Stimulated activated effector memory CD8-positive, alpha-beta T cell treated with anti-CD3 and anti-CD28 coated beads, Interleukin-12 subunit alpha, Interleukin-12 subunit beta, amount 100 ng/mL, for 72 hours (primary cell): Measurements from ENCODE around the gene EFL1.
"Not testable (repeated sequence)": the region's sequence is repeated elsewhere in the genome, so short reads cannot be mapped to it uniquely, and the experiment has no call there.

Experiments
- ATAC-seq: fragments of 150-1000 bp; cut with Tn5 transposase; 2 replicates; pipeline ENCODE4 v1.10.0; 2021
- DNase-seq, 2 donors: peaks; one replicate each; pipeline ENCODE4 v3.0.0; 2021 to 2022; ENCODE audit warnings: low spot score in 2 of 2
- H3K27ac Mint-ChIP-seq: one replicate; pipeline ENCODE4 v1.8.0; 2022; ENCODE audit warnings: mild to moderate bottlenecking, mixed read lengths
- H3K36me3 Mint-ChIP-seq: one replicate; pipeline ENCODE4 v1.8.0; 2022; ENCODE audit warnings: mild to moderate bottlenecking, mixed read lengths
- H3K4me1 Mint-ChIP-seq: one replicate; pipeline ENCODE4 v1.8.0; 2022; ENCODE audit warnings: mixed read lengths
- H3K4me3 Mint-ChIP-seq: one replicate; pipeline ENCODE4 v1.8.0; 2022; ENCODE audit warnings: mild to moderate bottlenecking, mixed read lengths
- H3K9me3 Mint-ChIP-seq: one replicate; pipeline ENCODE4 v1.8.0; 2022; ENCODE audit warnings: mixed read lengths

EFL1 gene

DNA sequence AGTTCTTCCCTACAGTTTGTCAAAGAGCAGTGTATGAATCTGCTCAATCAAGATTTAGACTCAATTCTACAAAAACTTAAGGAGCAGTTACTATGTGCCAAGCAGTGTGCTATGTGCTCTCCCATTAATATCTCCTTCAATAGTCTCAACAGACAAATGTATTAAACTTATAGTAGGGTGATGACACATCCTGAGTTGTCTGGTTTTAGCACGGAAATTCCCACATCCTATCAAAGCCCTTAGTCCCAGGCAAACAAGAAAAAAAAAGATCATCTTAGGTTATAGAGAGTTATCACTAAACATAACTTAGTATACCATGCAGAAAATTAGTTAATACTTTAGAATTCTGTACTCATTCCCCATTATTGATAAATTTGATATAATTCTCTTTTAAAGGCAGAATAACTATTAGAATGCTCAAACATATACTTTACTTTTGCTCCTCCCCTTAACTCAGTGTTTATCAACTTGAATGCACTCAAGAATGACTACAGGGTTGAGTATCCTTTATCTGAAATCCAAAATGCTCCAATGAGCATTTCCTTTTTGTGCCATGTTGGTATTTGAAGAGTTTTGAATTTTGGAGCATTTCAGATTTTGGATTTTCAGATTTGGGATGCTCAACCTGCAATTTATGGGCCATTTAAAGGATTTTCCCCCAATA, 20.6 kb downstream of the EFL1 start:
- peaks cover 50% of the 10 kb centered on the region for H3K36me3 Mint-ChIP-seq
- peaks cover 11% of the 10 kb centered on the region for H3K4me1 Mint-ChIP-seq
- not testable (repeated sequence) for H3K4me3 Mint-ChIP-seq, H3K9me3 Mint-ChIP-seq, ATAC-seq, DNase-seq, H3K27ac Mint-ChIP-seq

DNA sequence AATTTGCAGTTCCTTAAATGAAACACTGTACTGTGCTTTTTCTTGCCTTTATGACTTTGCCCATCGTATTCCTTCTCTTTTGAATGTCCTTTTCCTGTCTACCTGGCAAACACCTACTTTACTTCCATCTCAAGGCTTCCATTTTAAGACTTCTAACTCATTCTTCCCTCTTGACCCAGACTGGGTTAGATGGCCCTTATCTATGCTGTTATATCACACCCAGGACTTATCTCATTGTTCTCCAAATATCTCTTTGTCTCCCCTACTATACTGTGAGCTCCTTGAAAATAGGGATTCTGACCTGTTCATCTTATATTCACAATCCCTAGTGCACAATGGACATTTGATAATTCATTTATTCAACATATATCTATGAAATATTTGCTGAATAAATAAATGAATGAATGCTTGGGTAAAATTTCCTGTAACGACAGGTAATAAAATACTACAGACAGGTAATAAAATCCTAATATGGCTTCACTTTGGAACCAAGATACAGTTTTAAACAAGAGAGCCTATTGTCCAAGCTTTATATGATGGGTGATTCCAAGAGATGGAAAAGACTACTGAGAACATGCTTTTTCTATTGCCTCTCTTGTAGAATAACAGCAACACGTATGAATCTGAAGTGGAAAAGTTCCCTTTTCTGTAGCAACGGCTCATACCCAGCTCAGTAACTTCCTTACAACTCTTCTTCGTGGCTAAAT, 22.7 kb downstream of the EFL1 start:
- H3K4me3 Mint-ChIP-seq, result no peak overlapping the region
- no peak for DNase-seq
- no peak for ATAC-seq
- no peaks in the 10 kb centered on the region for H3K4me1 Mint-ChIP-seq
- no peaks in the 10 kb centered on the region for H3K9me3 Mint-ChIP-seq
- no peak overlapping the region for H3K27ac Mint-ChIP-seq
- H3K36me3 Mint-ChIP-seq, result peaks cover 58% of the 10 kb centered on the region

DNA sequence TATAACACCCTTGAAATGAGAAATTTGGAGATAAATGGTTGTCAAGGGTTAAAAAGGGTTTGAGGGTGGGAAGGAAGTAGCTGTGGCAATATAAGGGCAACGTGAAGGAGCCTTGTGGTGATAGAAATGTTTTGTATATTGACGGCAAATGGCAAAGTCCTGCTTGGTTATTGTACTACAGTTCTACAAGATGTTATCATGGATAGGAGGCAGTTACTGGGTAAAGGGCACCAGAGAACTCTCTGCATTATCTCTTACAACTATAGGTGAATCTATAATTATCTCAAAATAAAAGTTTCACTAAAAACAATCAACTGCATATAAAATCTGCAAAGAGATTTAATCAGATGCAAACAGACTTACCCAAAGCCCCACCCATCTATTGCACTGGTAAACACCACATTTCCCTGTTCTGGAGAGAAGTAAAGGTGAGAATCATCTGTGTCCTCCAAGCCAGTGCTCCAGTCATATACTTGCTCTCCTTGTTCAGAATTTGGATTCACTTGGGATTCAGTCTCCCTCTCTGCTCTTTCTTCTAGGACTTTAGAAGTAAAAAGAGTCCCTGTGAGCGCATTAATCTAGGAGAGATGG, 24.5 kb downstream of the EFL1 start:
- H3K27ac Mint-ChIP-seq, H3K4me3 Mint-ChIP-seq, ATAC-seq, H3K4me1 Mint-ChIP-seq, H3K9me3 Mint-ChIP-seq, DNase-seq: not testable (repeated sequence)
- H3K36me3 Mint-ChIP-seq, result peaks cover 51% of the 10 kb centered on the region

DNA sequence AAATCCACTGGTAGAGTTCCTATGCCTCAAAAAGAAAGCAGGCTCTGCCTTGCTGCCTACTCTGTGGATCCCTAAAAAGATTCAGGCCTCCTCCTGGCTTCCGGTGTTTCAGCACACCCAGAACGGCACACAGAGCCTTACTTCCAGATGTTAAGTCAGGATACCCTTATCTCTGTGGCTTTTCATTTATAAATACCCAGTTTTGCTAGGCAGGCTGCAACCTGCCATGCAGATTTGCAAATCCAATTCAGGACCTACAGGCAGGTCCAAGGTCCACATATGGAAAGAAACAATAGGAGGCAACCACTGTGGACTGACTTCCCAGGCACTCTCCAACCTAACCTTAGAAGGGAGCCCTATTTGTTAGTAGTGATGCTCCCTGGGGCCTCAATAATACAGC, 30.7 kb downstream of the EFL1 start:
- ATAC-seq (no peak), DNase-seq (no peak)
- Mint-ChIP-seq H3K4me1 (peaks cover 6% of the 10 kb centered on the region), H3K36me3 (peaks cover 36% of the 10 kb centered on the region), H3K4me3 (no peak overlapping the region), H3K27ac (no peak overlapping the region), H3K9me3 (no peaks in the 10 kb centered on the region)

DNA sequence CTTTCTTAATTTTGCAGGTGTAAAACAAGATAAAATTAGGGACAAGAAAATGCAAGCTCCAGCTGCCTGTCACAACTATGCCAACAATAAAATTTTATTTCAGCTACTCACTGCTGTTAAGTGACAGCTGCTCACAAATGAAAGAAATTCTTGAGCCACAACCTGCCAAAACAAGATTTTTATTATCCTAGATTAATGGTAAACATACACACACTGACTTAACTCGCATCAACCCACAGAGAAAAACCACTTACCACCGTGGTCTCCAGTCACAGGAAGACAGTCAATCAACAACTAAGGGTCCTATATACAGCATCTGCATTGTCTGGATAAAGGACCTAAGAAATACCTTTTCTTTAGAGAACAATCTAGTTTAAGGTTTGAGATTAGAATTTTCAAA, 31.3 kb downstream of the EFL1 start:
- Mint-ChIP-seq H3K4me1 (peaks cover 6% of the 10 kb centered on the region), H3K36me3 (peaks cover 36% of the 10 kb centered on the region), H3K4me3 (no peak overlapping the region), H3K9me3 (no peaks in the 10 kb centered on the region), H3K27ac (no peak overlapping the region)
- ATAC-seq, result no peak
- no peak for DNase-seq

DNA sequence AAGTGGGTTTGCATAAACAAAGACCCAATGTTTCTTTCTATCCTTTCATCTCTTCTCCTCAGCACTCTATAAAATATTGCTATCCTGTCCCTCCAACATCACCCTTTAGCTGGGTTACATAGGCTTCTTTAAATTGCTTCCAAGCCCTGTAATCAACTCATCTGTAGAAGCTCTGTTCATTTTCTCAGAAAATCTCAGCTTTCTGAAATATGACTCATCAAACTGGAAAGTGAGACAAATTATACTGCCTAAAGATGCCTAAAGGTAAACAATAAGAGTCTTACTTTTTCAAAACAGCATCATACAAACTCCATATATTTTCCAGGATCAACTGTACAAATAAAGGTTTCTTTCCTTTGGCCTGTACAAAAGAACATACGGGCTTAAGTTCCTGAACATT, 33.8 kb downstream of the EFL1 start:
- Mint-ChIP-seq H3K27ac (no peak overlapping the region), H3K9me3 (no peaks in the 10 kb centered on the region), H3K4me3 (no peak overlapping the region), H3K4me1 (peaks cover 6% of the 10 kb centered on the region), H3K36me3 (peaks cover 47% of the 10 kb centered on the region)
- no peak for ATAC-seq
- no peak for DNase-seq

DNA sequence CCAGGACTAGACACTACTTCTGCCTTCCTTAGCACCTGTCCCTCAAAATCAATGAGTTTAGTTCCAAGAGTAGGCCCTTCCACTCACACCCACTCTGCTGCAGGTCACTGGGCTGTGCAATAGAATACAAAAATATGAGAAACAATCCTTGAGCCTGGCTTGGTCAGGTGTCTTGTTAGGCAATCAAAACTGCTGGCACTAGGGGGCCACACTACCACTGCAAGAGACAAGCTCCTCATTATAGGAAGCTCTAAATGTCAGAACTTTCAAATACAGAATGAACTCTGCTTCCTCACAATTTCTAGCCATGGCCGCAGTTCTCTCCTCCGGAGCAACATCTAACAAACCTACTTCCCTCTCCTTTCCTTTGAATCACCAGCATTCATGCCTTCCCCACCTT, 41.0 kb downstream of the EFL1 start:
- H3K4me1 Mint-ChIP-seq, DNase-seq, ATAC-seq, H3K4me3 Mint-ChIP-seq, H3K9me3 Mint-ChIP-seq, H3K27ac Mint-ChIP-seq: not testable (repeated sequence)
- H3K36me3 Mint-ChIP-seq, result peaks cover 58% of the 10 kb centered on the region

DNA sequence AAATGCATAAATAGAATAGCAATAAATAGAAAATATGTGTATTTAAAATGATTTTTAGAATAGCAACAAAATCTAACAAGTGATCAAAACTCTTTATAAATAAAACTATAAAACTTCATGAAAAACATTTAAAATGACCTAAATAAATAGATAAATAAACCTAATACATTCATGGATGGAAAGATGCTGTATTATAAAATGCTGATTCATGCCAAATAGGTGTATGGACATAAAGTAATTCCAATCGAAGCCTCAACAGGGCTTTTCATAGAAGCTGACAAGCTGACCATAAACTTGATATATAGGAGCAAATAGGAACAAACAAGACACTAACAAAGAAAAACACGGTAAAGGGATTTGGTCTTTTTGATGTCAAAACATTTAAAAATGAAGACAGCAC, 46.4 kb downstream of the EFL1 start:
- peaks cover 67% of the 10 kb centered on the region for H3K36me3 Mint-ChIP-seq
- H3K4me1 Mint-ChIP-seq, H3K27ac Mint-ChIP-seq, H3K9me3 Mint-ChIP-seq, ATAC-seq, DNase-seq, H3K4me3 Mint-ChIP-seq: not testable (repeated sequence)

DNA sequence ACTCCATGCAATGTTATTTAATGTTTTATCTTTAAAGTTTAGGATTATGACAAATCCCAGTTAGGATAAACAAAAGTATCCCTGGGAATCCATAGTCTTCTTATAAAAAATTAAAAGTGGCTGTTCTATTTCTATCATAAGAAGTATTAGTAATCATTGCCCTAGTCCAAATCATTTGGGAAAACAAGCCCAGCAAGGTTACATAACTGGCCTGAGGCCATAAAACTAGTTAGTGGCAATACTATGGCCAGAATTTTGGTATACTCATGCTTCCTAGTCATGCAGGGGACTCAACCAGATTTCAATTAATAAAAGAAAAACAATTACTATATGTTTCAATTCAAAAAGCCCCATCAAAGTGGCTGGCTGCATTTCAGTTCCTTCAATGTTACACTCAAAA, 50.3 kb downstream of the EFL1 start:
- not testable (repeated sequence) for ATAC-seq, H3K9me3 Mint-ChIP-seq, DNase-seq, H3K4me1 Mint-ChIP-seq, H3K27ac Mint-ChIP-seq, H3K4me3 Mint-ChIP-seq
- H3K36me3 Mint-ChIP-seq, result peaks cover 51% of the 10 kb centered on the region

DNA sequence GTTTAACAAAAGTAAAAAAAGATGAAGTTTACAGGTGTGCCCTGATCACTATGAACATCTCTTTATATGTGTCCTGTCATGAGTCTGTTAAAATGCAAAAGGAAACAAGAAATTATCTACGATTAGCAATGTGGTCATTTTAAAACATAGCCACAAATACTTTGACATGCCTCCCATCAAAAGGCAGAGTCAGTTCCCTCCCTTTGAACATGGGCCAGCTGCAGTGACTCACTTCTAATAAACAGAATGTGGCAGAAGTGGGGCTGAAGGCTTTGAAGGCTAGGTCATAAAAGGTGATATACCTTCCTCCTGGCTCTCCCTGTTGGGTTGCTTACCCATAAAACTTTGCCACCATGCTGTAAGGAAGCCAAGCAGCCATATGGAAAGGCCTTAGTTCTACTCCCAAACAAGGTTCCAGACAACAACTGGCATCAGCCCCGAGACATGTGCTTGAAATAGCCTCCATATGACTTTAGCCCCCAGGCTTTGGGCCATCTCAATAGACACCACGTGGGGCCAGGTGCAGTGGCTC, 52.4 kb downstream of the EFL1 start:
- not testable (repeated sequence) for H3K27ac Mint-ChIP-seq, H3K4me3 Mint-ChIP-seq
- peaks cover 37% of the 10 kb centered on the region for H3K36me3 Mint-ChIP-seq

DNA sequence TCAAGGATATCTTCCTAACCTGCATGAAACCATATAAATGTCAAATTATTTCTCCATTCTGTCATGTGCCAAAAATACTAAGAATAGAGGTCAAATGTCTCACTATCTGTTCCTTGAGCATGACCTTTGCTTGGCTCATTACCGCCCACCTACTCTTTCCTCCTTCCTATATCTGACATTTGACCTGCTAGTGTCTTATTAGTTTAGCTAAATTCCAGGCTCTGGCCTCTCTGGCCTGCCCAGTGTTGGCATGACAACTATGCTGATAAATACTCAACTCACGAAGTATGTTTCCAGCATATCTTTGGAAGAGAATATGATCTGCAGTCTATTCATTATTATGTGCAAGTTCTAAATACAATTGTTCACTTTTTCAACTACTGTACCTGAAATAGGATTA, 58.0 kb downstream of the EFL1 start:
- ATAC-seq, H3K9me3 Mint-ChIP-seq, H3K27ac Mint-ChIP-seq, DNase-seq, H3K4me1 Mint-ChIP-seq, H3K4me3 Mint-ChIP-seq: not testable (repeated sequence)
- peaks cover 16% of the 10 kb centered on the region for H3K36me3 Mint-ChIP-seq

More for the DNA sequence above, 52.4 kb downstream of the EFL1 start:
- not testable (repeated sequence) for H3K4me1 Mint-ChIP-seq, ATAC-seq, H3K9me3 Mint-ChIP-seq, DNase-seq

DNA sequence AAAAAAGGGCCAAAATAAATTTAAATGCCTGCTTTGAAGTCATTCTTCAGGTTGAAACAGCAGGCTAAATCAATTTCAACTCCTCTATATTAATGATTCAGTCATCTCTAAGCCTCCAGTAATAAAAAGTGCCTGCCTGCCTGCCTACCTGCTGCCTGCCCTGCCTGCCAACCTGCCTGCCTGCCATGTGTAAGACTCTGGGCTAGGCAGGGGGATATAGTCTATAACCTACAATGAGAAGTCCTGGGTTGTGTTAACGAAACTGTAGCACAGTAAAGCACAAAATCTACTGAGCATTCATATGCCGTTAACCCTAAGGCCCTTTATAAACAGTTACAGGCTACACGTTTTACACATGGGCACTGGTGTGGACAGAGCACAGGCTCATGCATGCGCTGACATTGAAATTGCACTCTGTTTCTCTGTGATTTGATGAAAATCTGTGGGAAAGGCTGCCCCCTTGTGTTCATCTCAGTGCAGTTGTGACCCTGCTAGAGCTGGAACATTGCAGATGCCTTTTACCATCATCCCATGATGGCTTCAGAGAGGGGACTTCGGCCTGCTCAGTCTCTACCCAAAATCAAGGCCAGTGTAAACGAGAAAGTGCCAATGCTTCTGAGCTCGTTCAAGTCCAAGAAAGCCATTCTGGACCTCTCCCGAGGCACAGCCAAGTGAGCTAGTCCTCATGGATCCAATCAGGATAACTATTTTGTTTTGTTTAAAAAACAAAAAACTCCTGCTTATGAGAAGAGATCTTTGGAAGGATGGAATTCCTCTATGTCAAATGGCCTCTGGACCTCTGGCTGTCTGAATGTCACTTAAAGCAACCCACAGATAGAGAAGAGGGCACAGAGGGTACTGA, 64.6 kb downstream of the EFL1 start:
- Mint-ChIP-seq H3K4me1 (peaks cover 4% of the 10 kb centered on the region), H3K4me3 (no peak overlapping the region), H3K9me3 (no peaks in the 10 kb centered on the region), H3K27ac (no peak overlapping the region), H3K36me3 (peaks cover 17% of the 10 kb centered on the region)
- DNase-seq (peak; percentile 42 to 75), ATAC-seq (peak; percentile 79)

DNA sequence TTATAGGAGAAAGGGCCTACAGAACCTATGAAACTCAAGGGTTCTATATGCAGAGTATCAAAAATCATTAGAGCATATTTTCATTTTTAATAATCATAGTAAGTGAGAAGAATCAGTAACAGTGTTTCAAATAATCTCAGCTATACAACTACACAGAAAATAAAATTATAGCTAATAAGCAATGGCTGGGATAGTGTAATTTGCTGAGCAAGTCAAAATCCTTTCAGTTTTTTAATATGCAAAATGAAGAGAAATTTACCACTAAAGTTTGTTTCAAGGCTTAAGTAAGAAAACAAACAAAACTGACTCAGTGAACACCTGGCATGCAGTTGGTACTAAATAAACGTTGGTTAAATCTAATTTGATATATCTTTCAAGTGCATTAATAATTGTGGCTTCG, 66.2 kb downstream of the EFL1 start:
- Mint-ChIP-seq H3K9me3 (no peaks in the 10 kb centered on the region), H3K27ac (no peak overlapping the region), H3K4me1 (peaks cover 4% of the 10 kb centered on the region), H3K4me3 (no peak overlapping the region), H3K36me3 (peaks cover 14% of the 10 kb centered on the region)
- no peak for ATAC-seq
- no peak for DNase-seq

DNA sequence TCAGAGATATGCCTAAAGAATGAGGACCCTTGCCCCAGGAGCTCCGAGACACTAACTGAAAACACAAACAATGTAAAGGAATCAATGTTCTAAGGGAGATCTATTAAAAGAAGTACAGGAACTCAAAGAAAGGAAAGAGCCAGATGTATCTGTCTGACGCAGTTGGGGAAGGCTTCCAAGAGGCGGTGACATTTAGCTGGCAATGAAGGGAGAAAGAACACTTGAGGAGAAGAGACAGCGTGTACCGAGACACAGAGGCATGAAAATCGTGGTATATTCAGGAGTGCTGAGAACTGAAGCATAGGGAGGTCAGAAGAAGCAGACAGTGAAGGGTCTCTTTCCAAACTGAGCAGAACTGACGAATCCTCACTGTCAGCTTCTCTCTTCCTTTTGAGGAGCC, 66.7 kb downstream of the EFL1 start:
- peaks cover 14% of the 10 kb centered on the region for H3K36me3 Mint-ChIP-seq
- H3K4me3 Mint-ChIP-seq, H3K4me1 Mint-ChIP-seq, DNase-seq, H3K9me3 Mint-ChIP-seq, ATAC-seq, H3K27ac Mint-ChIP-seq: not testable (repeated sequence)

DNA sequence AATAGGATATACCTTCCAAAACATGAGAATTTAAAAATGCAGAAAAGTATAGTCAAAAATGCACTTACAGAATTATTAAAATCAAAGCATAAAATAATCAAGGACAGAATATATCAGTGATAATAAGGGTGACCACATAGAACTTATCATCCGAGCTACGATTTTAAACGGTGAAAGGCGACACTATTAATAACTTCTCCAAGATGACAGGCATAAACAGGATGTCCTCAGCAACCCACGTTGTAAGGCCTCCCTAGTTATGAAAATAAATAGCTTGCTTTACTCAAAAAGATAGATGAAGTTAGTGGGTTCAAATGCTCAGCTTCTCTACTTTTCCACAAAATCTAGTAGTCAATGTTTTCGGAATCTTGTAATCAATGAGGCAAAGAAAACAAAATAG, 68.0 kb downstream of the EFL1 start:
- ATAC-seq, H3K9me3 Mint-ChIP-seq, H3K4me1 Mint-ChIP-seq, H3K27ac Mint-ChIP-seq, DNase-seq, H3K4me3 Mint-ChIP-seq: not testable (repeated sequence)
- H3K36me3 Mint-ChIP-seq, result peaks cover 14% of the 10 kb centered on the region
